H9 (cell line): ENCODE results near the gene KAT6B. TPM values are rescaled to one million over a fixed set of nuclear protein-coding genes. Genes with fewer than 3 reads are reported as not detected.

Source experiments
- DNase-seq: peaks from one replicate; pipeline ENCODE4 v3.0.0-alpha.2; 2017
- H2AFZ ChIP-seq: one replicate; pipeline ENCODE4 v1.6.1; 2013; ENCODE audit warnings: mild to moderate bottlenecking, low read length, control low read depth, moderate library complexity
- H2AK5ac ChIP-seq: 2 replicates; pipeline ENCODE4 v1.6.1; 2013; ENCODE audit warnings: low read length, control low read depth, mixed read lengths; ENCODE audit not compliant: insufficient read length
- H2BK120ac ChIP-seq: one replicate; pipeline ENCODE4 v1.6.1; 2013; ENCODE audit warnings: low read depth, mild to moderate bottlenecking, low read length, control low read depth, inconsistent platforms; ENCODE audit not compliant: poor library complexity, severe bottlenecking
- H2BK12ac ChIP-seq: 2 replicates; pipeline ENCODE4 v1.6.1; 2013; ENCODE audit warnings: low read length, control low read depth, mixed read lengths, low read depth; ENCODE audit not compliant: insufficient read length
- H2BK15ac ChIP-seq: 2 replicates; pipeline ENCODE4 v1.6.1; 2013; ENCODE audit warnings: low read depth, low read length, control low read depth
- H2BK20ac ChIP-seq: one replicate; pipeline ENCODE4 v1.6.1; 2013; ENCODE audit warnings: low read depth, mild to moderate bottlenecking, low read length, control low read depth, inconsistent platforms; ENCODE audit not compliant: poor library complexity, severe bottlenecking
- H2BK5ac ChIP-seq: 2 replicates; pipeline ENCODE4 v1.6.1; 2013; ENCODE audit warnings: low read length, control low read depth, mixed read lengths; ENCODE audit not compliant: insufficient read length
- H3K14ac ChIP-seq: 2 replicates; pipeline ENCODE4 v1.6.1; 2013; ENCODE audit warnings: low read length, control low read depth; ENCODE audit not compliant: insufficient read depth
- H3K18ac ChIP-seq: 2 replicates; pipeline ENCODE4 v1.6.1; 2013; ENCODE audit warnings: low read depth, mild to moderate bottlenecking, mixed read lengths, low read length, control low read depth; ENCODE audit not compliant: insufficient read length
- H3K23ac ChIP-seq: 2 replicates; pipeline ENCODE4 v1.6.1; 2013; ENCODE audit warnings: low read length, control low read depth, mixed read lengths, low read depth; ENCODE audit not compliant: insufficient read length
- H3K23me2 ChIP-seq: 2 replicates; pipeline ENCODE4 v1.6.1; 2013; ENCODE audit warnings: low read depth, mild to moderate bottlenecking, mixed read lengths, low read length, control low read depth; ENCODE audit not compliant: insufficient read length, poor library complexity, severe bottlenecking
- H3K27ac ChIP-seq: 2 replicates; pipeline ENCODE4 v1.5.1; 2013; ENCODE audit warnings: low read length, control low read depth, mixed read lengths, low read depth; ENCODE audit not compliant: insufficient read length
- H3K27me3 ChIP-seq: 2 replicates; pipeline ENCODE4 v1.6.1; 2013; ENCODE audit warnings: low read length, control low read depth, inconsistent platforms; ENCODE audit not compliant: insufficient read depth
- H3K4ac ChIP-seq: 2 replicates; pipeline ENCODE4 v1.6.1; 2013; ENCODE audit warnings: low read depth, mild to moderate bottlenecking, control low read depth, inconsistent platforms, low read length, moderate library complexity
- H3K4me1 ChIP-seq: 2 replicates; pipeline ENCODE4 v1.6.1; 2013; ENCODE audit warnings: low read length, control low read depth, inconsistent platforms; ENCODE audit not compliant: insufficient read depth
- H3K4me2 ChIP-seq: 2 replicates; pipeline ENCODE4 v1.6.1; 2013; ENCODE audit warnings: low read length, control low read depth, mixed read lengths; ENCODE audit not compliant: insufficient read length, insufficient read depth
- H3K56ac ChIP-seq: 2 replicates; pipeline ENCODE4 v1.6.1; 2013; ENCODE audit warnings: low read depth, mild to moderate bottlenecking, mixed read lengths, low read length, control low read depth; ENCODE audit not compliant: insufficient read length
- H3K79me1 ChIP-seq: 2 replicates; pipeline ENCODE4 v1.6.1; 2013; ENCODE audit warnings: low read depth, mild to moderate bottlenecking, moderate library complexity, low read length, control low read depth, inconsistent platforms; ENCODE audit not compliant: insufficient read depth, poor library complexity, severe bottlenecking
- H3K79me2 ChIP-seq: 2 replicates; pipeline ENCODE4 v1.6.1; 2013; ENCODE audit warnings: low read length, control low read depth, inconsistent platforms; ENCODE audit not compliant: insufficient read depth
- H3K9ac ChIP-seq: 2 replicates; pipeline ENCODE4 v1.6.1; 2013; ENCODE audit warnings: low read length, control low read depth, mixed read lengths; ENCODE audit not compliant: insufficient read length; ENCODE audit errors: extremely low read depth
- H3K9me3 ChIP-seq: one replicate; pipeline ENCODE4 v1.6.1; 2013; ENCODE audit warnings: low read depth, low read length, inconsistent platforms; ENCODE audit not compliant: control insufficient read depth
- H3T11ph ChIP-seq: one replicate; pipeline ENCODE4 v1.6.1; 2013; ENCODE audit warnings: mild to moderate bottlenecking, low read length, control low read depth, inconsistent platforms
- H4K20me1 ChIP-seq: one replicate; pipeline ENCODE4 v1.6.1; 2013; ENCODE audit not compliant: control insufficient read depth, insufficient read length, insufficient read depth
- H4K5ac ChIP-seq: 2 replicates; pipeline ENCODE4 v1.6.1; 2013; ENCODE audit warnings: low read depth, mild to moderate bottlenecking, mixed read lengths, low read length, control low read depth; ENCODE audit not compliant: insufficient read length
- H4K8ac ChIP-seq: replicated peaks from 2 replicates; pipeline ENCODE4 v1.6.1; 2013; ENCODE audit warnings: low read length, control low read depth, mixed read lengths, low read depth; ENCODE audit not compliant: insufficient read length
- H4K91ac ChIP-seq: 2 replicates; pipeline ENCODE4 v1.6.1; 2013; ENCODE audit warnings: low read depth, mild to moderate bottlenecking, moderate library complexity, mixed read lengths, low read length, control low read depth; ENCODE audit not compliant: insufficient read length
- H3K27ac Mint-ChIP-seq, 3 experiments: 2 replicates in 2 of 3; 3 replicates in 1 of 3; pipeline ENCODE4 v1.8.0; 2020 to 2021; ENCODE audit warnings: mixed read lengths in 3 of 3, mild to moderate bottlenecking in 1 of 3, moderate library complexity in 1 of 3
- H3K27me3 Mint-ChIP-seq: 2 replicates; pipeline ENCODE4 v1.8.0; 2021; ENCODE audit warnings: low read depth, mild to moderate bottlenecking, moderate library complexity, mixed read lengths
- H3K36me3 Mint-ChIP-seq, 3 experiments: 2 replicates in 2 of 3; 3 replicates in 1 of 3; pipeline ENCODE4 v1.8.0; 2020 to 2021; ENCODE audit warnings: low read depth in 3 of 3, mixed read lengths in 3 of 3; ENCODE audit not compliant: insufficient read depth in 1 of 3
- H3K4me1 Mint-ChIP-seq, 2 experiments: 2 replicates each; pipeline ENCODE4 v1.8.0; 2020; ENCODE audit warnings: mixed read lengths in 2 of 2
- H3K4me3 Mint-ChIP-seq, 2 experiments: 2 replicates in 1 of 2; 3 replicates in 1 of 2; pipeline ENCODE4 v1.8.0; 2020 to 2021; ENCODE audit warnings: mild to moderate bottlenecking in 2 of 2, mixed read lengths in 2 of 2, moderate library complexity in 1 of 2
- H3K9me3 Mint-ChIP-seq, 2 experiments: 2 replicates in 1 of 2; 3 replicates in 1 of 2; pipeline ENCODE4 v1.8.0; 2020; ENCODE audit warnings: mild to moderate bottlenecking in 2 of 2, mixed read lengths in 2 of 2, moderate library complexity in 1 of 2
- CTCF ChIP-seq: fragments of 200-600 bp; sonication (generic); conservative IDR thresholded peaks from 3 replicates; pipeline ENCODE4 v1.8.0; 2021; ENCODE audit warnings: antibody characterized with exemption, mild to moderate bottlenecking
- total RNA-seq: library from RNA; stranded (reverse); gene quantifications from 2 replicates; pipeline ENCODE4 v1.2.1, GENCODE V29; 2021

Gene KAT6B
- total RNA-seq, 1 experiment from 2014 or later = 34.2 TPM

DNA sequence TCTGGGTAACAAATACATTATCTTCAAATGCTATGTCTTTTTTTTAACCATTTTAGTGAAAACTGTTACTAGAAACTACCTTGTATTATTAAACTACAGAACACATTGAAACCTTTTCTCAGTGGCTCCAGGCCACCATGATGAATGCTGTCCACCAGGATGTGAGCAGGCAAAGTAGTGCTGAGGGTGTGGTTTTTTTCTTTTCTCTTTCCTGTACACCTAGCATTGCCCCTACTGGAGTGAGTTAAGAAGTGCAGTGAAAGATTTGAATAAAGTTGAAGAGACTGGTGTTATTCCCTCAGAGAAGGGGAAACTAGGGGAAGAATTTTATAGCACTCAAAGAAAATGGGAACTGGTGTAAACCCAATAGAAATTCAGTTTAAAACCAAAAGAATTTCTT is 165.0 kb downstream of the KAT6B start:
- peak; percentile 59 for TF ChIP-seq CTCF
- no peak overlapping the region for H3K27ac ChIP-seq
- Mint-ChIP-seq H3K9me3 (no peaks in the 10 kb centered on the region), H3K36me3 (peaks cover 5 to 15% (median 8%) of the 10 kb centered on the region in 3 experiments; a peak in 5 of 7 replicates), H3K4me1 (no peaks in the 10 kb centered on the region), H3K27ac (peak overlapping the region in 1 of 3 experiments; percentile 52; a peak in 1 of 7 replicates), H3K4me3 (no peak overlapping the region), H3K27me3 (no peaks in the 10 kb centered on the region)
- H3K79me2 ChIP-seq = no peaks in the 10 kb centered on the region
- H3K23me2 ChIP-seq = no peaks in the 10 kb centered on the region
- H3K56ac ChIP-seq = no peak overlapping the region
- H3K18ac ChIP-seq = no peak overlapping the region
- no peak overlapping the region for H3K23ac ChIP-seq
- no peaks in the 10 kb centered on the region for H4K20me1 ChIP-seq
- no peak overlapping the region for H2AK5ac ChIP-seq
- H3K4me2 ChIP-seq = no peak overlapping the region
- H2BK12ac ChIP-seq = no peak overlapping the region
- no peaks in the 10 kb centered on the region for H3K27me3 ChIP-seq
- H3K9ac ChIP-seq = no peak overlapping the region
- H3T11ph ChIP-seq = no peak overlapping the region
- H2BK20ac ChIP-seq = no peak overlapping the region
- no peaks in the 10 kb centered on the region for H3K9me3 ChIP-seq
- H2AFZ ChIP-seq = no peak overlapping the region
- H4K8ac ChIP-seq = no peak overlapping the region
- no peak overlapping the region for H2BK5ac ChIP-seq
- no peak overlapping the region for H2BK120ac ChIP-seq
- H4K91ac ChIP-seq = no peak overlapping the region
- H4K5ac ChIP-seq = no peak overlapping the region
- no peak overlapping the region for H2BK15ac ChIP-seq
- H3K4me1 ChIP-seq = no peaks in the 10 kb centered on the region
- no peak overlapping the region for H3K14ac ChIP-seq
- DNase-seq = no peak
- no peaks in the 10 kb centered on the region for H3K79me1 ChIP-seq
- H3K4ac ChIP-seq = no peak overlapping the region
